ENCODE measurements around the gene TBC1D5. TPM values are rescaled to one million over a fixed set of nuclear protein-coding genes. Genes with fewer than 3 reads are reported as not detected.
A peak's percentile ranks its signal among the peaks of the same experiment; 100 is the strongest.
"Not testable (repeated sequence)": the region's sequence is repeated elsewhere in the genome, so short reads cannot be mapped to it uniquely, and the experiment has no call there.

Gene TBC1D5
- total and polyA plus RNA-seq, 2 of the 4 experiments (the other 2 are of a cell fraction), result 16.4 to 57.0 TPM

DNA sequence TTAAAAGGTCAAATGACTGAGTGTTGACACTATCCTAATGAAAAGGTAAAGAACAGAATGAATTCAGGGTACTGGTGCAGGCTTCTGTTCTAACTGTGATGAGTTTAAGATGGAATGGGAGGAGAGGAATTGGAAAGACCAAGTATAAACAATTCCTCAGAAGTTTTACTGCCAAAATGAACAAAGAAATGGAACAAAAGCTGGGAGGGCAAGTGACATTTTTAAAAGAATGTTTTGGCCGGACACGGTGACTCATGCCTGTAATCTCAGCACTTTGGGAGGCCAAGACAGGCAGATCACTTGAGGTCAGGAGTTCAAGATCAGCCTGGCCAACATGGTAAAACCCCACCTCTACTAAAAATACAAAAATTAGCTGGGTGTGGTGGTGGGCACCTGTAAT lies 106.8 kb downstream of the TBC1D5 start:
- in situ Hi-C loops (cut with MboI; ENCODE audit: low sequenced_read_pairs), result loop anchor here (25.0 kb wide), 1 partner anchor 477 kb away; no protein-coding TSS in a partner anchor
- dilution Hi-C loops (cut with HindIII; ENCODE audit: low sequenced_read_pairs, unreplicated experiment); H3K4me3 ChIP-seq (ENCODE audit: insufficient read depth, low read depth, low read length); H2BK15ac ChIP-seq (ENCODE audit: low read depth, low read length); H3K9me1 ChIP-seq (ENCODE audit: insufficient read depth, low read length); H4K5ac ChIP-seq (ENCODE audit: low read depth, low read length); H3K27me3 ChIP-seq (ENCODE audit: control insufficient read depth, insufficient read depth, low read length); H3K14ac ChIP-seq (replicated peaks; ENCODE audit: low read depth, low read length); H3K9ac ChIP-seq (ENCODE audit: low read depth, low read length); H2AK9ac ChIP-seq (replicated peaks; ENCODE audit: low read depth, low read length, poor library complexity); H2AFZ ChIP-seq (replicated peaks; ENCODE audit: low read length, poor library complexity); H3K23ac ChIP-seq (ENCODE audit: low read depth, low read length); H3K4me1 ChIP-seq (ENCODE audit: control insufficient read depth, insufficient read depth, low read length); H3K9me3 ChIP-seq (ENCODE audit: control insufficient read depth, insufficient read depth, low read length); intact Hi-C loops (cut with micrococcal nuclease); H3K56ac ChIP-seq (ENCODE audit: extremely low read depth, insufficient read depth, low read length); H3K4me2 ChIP-seq (ENCODE audit: low read depth, low read length); H3K27ac ChIP-seq (ENCODE audit: insufficient read depth, low read length); H2AK5ac ChIP-seq (ENCODE audit: low read depth, low read length); H3K36me3 ChIP-seq (ENCODE audit: control insufficient read depth, insufficient read depth, low read length); BruUV-seq (replicated peaks); H4K20me1 ChIP-seq (ENCODE audit: insufficient read depth, low read length); POLR2A ChIA-PET (ENCODE audit: unreplicated experiment); H3K18ac ChIP-seq (ENCODE audit: low read depth, low read length); H2BK20ac ChIP-seq (ENCODE audit: low read depth, low read length); H4K8ac ChIP-seq (ENCODE audit: low read depth in 2 of 2, low read length in 2 of 2): not testable (repeated sequence)
- CTCF ChIA-PET, result interaction anchor here (0.7 to 1.2 kb wide), 2 partner anchors 9 to 196 kb away, joined by 3 read pairs; no protein-coding TSS in a partner anchor
- peak overlapping the region; percentile 73 for H2BK120ac ChIP-seq (ENCODE audit: low read depth, low read length)
- DNase-seq, result peak; percentile 43
- H4K91ac ChIP-seq (ENCODE audit: insufficient read depth, low read depth, low read length), result 0 out of 2 replicates have a peak overlapping the region, but pooled peaks have one; percentile 36
- ATAC-seq (ENCODE audit: low read depth), result peak; percentile 5; the same call in 1 of the 2 replicates
- peaks cover 2 to 12% of the 10 kb centered on the region in 2 experiments; a peak in 2 of 4 replicates for H3K79me1 ChIP-seq (ENCODE audit: low read depth in 1 of 2, low read length in 2 of 2)
- WGBS, 2 experiments (ENCODE audit: extremely low coverage in 2 of 2, insufficient read length in 1 of 2), result no CpG with 5 or more reads among the region's 2 CpGs
- H3K4ac ChIP-seq (ENCODE audit: low read depth, low read length), result 0 out of 2 replicates have a peak overlapping the region, but pooled peaks have one; percentile 36
- H2BK5ac ChIP-seq (ENCODE audit: low read depth, low read length, poor library complexity, severe bottlenecking), result peak overlapping the region; percentile 5

All from IMR-90 (cell line).